Small intestine (tissue), 7 donors: Measurements from ENCODE around the gene NAPG. TPM values are rescaled to one million over a fixed set of nuclear protein-coding genes. Genes with fewer than 3 reads are reported as not detected.
"Not testable (repeated sequence)": the region's sequence is repeated elsewhere in the genome, so short reads cannot be mapped to it uniquely, and the experiment has no call there.

Experiments
- DNase-seq, 2 donors: peaks; one replicate each; pipeline versions ENCODE4 v3.0.0 to v3.0.0-alpha.2; 2013
- FAIRE-seq: peaks from 2 replicates; lab custom pipeline; 2012; peaks lifted over from hg19 to GRCh38; lab: Jason Lieb, UNC
- H3K27ac ChIP-seq, 3 donors: one replicate each; pipeline ENCODE4 v1.5.1; 2013; ENCODE audit warnings: low read length in 2 of 3, mild to moderate bottlenecking in 2 of 3, control low read depth in 1 of 3, inconsistent platforms in 1 of 3, low read depth in 1 of 3, moderate library complexity in 1 of 3
- H3K27me3 ChIP-seq, 3 donors: one replicate each; pipeline ENCODE4 v1.6.1; 2013; ENCODE audit warnings: low read length in 3 of 3, inconsistent platforms in 1 of 3; ENCODE audit not compliant: control insufficient read depth in 3 of 3, insufficient read depth in 3 of 3
- H3K36me3 ChIP-seq, 3 donors: one replicate each; pipeline ENCODE4 v1.6.1; 2013; ENCODE audit warnings: low read length in 3 of 3, inconsistent platforms in 1 of 3, low read depth in 1 of 3, mild to moderate bottlenecking in 1 of 3, moderate library complexity in 1 of 3; ENCODE audit not compliant: control insufficient read depth in 3 of 3, insufficient read depth in 2 of 3
- H3K4me1 ChIP-seq, 3 donors: one replicate each; pipeline ENCODE4 v1.6.1; 2013; ENCODE audit warnings: low read length in 2 of 3, inconsistent platforms in 1 of 3, low read depth in 1 of 3, mild to moderate bottlenecking in 1 of 3, moderate library complexity in 1 of 3; ENCODE audit not compliant: control insufficient read depth in 3 of 3, insufficient read depth in 2 of 3
- H3K4me3 ChIP-seq, 3 donors: one replicate each; pipeline ENCODE4 v1.5.1; 2013; ENCODE audit warnings: low read length in 3 of 3, control low read depth in 1 of 3, inconsistent platforms in 1 of 3, low read depth in 1 of 3, mild to moderate bottlenecking in 1 of 3, moderate library complexity in 1 of 3
- H3K9me3 ChIP-seq, 2 donors: one replicate each; pipeline ENCODE4 v1.6.1; 2013; ENCODE audit warnings: low read depth in 1 of 2, low read length in 1 of 2; ENCODE audit not compliant: control insufficient read depth in 2 of 2, insufficient read depth in 1 of 2
- WGBS, 3 donors: extraction: QIAGEN DNeasy Blood & Tissue Kit; methylation state at CpG; one replicate each; pipeline ENCODE4 v1.1.7; 2013; 5-methylcytosine and 5-hydroxymethylcytosine counted together
- polyA plus RNA-seq, 4 donors: library from polyadenylated mRNA; stranded (reverse) in 3 of 4; unstranded in 1 of 4; fragments of 200-250 nt in 3 of 4; fragments of 120-200 nt in 1 of 4; gene quantifications; one replicate each; pipeline versions ENCODE4 v1.2.1 to v1.2.3, GENCODE V29; 2013
- donor health status: healthy with polysubstance abuse.
- donor health status: control.
- donor health status: control.
- donor health status: Bipolar disorder and iron deficiency.
- donor health status: healthy.

Gene NAPG
- polyA plus RNA-seq, 4 donors: 11.1 to 24.1 (median 16.3) TPM

DNA sequence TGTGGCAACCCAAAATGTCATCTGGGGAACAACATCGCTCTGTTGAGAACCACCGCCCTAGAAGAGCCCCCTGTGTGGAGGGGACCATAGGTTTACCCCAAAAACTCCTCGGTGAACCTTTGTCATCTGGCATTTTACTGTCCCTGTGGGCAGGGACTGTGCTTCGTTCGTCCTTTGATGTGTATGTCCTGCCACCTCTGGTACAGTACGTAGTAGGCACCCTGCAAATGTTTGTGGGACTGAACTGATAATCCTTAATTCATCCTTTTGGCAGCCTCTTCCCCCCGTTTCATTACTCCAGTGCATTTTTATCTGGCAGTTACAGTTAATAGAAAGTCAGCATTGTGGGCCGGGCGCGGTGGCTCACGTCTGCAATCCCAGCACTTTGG is 728 bp downstream of the NAPG start:
- DNase-seq: peak in 1 of 2 donors; percentile 16

DNA sequence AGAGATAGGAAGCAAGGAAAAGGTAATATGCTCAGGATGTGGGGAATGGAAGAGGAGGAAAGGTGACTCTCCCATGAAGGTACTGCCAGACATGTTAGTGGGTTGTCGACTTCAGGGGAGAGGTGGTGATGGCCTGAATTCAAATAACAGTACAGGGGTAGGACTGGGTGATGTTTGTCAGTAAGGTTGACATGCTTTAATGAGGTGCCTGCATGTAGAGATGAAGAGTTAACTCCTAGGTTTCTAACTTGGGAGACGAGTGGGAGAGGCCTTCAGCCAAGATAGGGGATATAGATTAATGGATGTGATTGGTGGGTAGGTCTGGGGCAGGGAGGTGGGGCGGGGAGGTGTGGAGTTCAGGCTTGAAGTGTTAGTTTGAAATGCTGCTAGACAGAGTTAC is 2.6 kb downstream of the NAPG start:
- 57 to 74% (median 70%) methylated on average over 3 of the region's 3 CpGs for WGBS, 3 donors
- no peak for DNase-seq
- H3K9me3 ChIP-seq: no peaks in the 10 kb centered on the region

More for the DNA sequence above, 728 bp downstream of the NAPG start:
- Histone ChIP-seq H3K4me1 (peaks cover 3 to 7% (median 5%) of the 10 kb centered on the region in 3 donors), H3K9me3 (no peaks in the 10 kb centered on the region), H3K4me3 (peak overlapping the region; percentile 81 to 92 (median 92)), H3K27me3 (peaks cover 0 to 2% (median 0%) of the 10 kb centered on the region in 3 donors), H3K36me3 (no peaks in the 10 kb centered on the region), H3K27ac (peak overlapping the region; percentile 69 to 94 (median 91))
- 2 to 3% (median 2%) methylated on average over 10 to 11 of the region's 11 CpGs for WGBS, 3 donors
- FAIRE-seq: no peak

DNA sequence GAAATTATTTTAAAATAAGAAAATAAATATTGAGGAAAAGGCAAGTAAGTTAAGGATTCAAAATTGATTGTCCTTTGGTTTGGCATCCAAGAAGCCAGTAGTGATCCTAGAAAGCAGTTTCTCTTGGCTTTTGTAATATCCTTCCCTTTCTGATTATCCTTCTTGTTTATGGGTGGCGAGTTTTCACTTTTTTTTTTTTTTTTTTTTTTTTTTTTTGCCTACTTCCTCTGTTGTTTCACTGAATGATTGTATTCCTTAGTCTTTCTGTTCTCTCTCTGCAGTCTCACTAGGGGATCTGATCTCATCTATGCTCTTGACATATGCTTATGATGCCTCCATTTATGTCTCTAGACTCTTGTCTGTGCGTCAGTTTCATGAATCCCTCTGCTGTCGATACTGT is 4.2 kb downstream of the NAPG start:
- Histone ChIP-seq H3K36me3 (peaks cover 0 to 4% (median 1%) of the 10 kb centered on the region in 3 donors), H3K4me1 (peaks cover 3 to 7% (median 5%) of the 10 kb centered on the region in 3 donors), H3K27ac (no peak overlapping the region), H3K9me3 (no peaks in the 10 kb centered on the region), H3K27me3 (no peaks in the 10 kb centered on the region), H3K4me3 (no peak overlapping the region)
- 74 to 90% (median 79%) methylated on average over 3 of the region's 3 CpGs for WGBS, 3 donors
- FAIRE-seq (no peak), DNase-seq (no peak)

More for the DNA sequence above, 2.6 kb downstream of the NAPG start:
- Histone ChIP-seq H3K27me3 (no peaks in the 10 kb centered on the region), H3K36me3 (no peaks in the 10 kb centered on the region), H3K27ac (no peak overlapping the region), H3K4me1 (peaks cover 3 to 7% (median 5%) of the 10 kb centered on the region in 3 donors), H3K4me3 (no peak overlapping the region)
- FAIRE-seq: no peak

DNA sequence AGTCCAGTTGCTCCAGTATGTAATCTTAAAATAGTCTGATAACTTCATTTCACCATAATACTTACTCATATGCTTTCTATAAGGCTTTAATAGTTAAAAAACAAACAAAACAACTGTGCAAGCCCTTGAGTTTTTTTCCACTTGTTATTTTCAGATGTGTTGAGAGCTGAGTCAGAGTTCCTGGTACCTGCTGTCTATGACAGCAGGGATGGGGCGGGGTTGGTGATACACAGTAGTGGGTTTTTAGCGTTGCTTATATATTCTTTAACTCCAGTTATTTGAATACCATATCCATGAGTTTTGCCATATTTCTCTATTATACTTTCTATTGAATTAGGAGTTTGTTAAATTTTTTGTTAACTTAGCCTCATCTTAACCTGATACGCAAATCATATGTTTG is 5.0 kb downstream of the NAPG start:
- Histone ChIP-seq H3K27me3 (no peaks in the 10 kb centered on the region), H3K27ac (no peak overlapping the region), H3K4me3 (no peak overlapping the region), H3K36me3 (peaks cover 0 to 4% (median 1%) of the 10 kb centered on the region in 3 donors), H3K4me1 (peaks cover 3 to 7% (median 5%) of the 10 kb centered on the region in 3 donors), H3K9me3 (no peaks in the 10 kb centered on the region)
- FAIRE-seq: no peak
- 87 to 90% (median 87%) methylated on average over 3 of the region's 3 CpGs for WGBS, 3 donors
- DNase-seq: no peak

DNA sequence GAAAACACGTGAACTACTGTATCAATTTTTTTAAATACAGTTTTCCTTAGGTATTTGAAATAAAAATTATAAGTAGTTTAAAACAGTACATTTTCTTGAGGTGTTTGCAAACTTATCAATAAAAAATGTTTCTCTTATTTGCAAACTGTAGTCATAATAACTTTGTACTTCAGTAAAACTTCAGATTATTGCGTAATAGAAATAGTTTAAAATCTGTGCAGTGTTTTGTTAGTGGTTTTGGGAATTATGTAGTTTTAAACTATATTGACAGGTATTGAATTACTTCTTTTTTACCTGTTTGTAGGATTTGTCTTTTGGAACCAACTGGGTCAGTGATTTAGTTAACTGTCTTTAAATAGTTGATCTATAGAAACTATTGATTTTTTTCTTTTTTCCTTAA is 7.3 kb downstream of the NAPG start:
- no peak for DNase-seq
- Histone ChIP-seq H3K27ac (no peak overlapping the region), H3K4me3 (no peak overlapping the region), H3K36me3 (peaks cover 0 to 5% (median 1%) of the 10 kb centered on the region in 3 donors), H3K27me3 (no peaks in the 10 kb centered on the region), H3K9me3 (no peaks in the 10 kb centered on the region), H3K4me1 (no peaks in the 10 kb centered on the region)
- 95 to 99% (median 96%) methylated on average over 2 of the region's 2 CpGs for WGBS, 3 donors
- FAIRE-seq: no peak

DNA sequence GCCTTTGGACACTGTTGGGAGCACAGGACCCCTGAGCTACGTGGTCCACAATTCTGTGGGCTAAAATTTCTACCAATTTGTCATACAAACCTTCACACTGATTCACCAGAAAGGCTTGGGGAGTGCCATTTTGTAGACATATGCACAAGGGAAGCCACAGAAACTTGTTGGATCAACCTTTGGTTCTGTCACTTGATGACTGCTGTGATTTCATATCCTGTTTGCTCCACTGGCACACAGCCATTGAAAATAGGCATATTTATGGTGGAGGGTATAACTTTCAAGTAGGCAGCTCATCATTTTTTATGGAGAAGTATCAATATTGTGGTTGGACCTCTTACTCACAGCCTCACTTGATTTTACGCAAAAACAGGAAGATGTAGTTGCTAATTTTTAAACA is 10.5 kb downstream of the NAPG start:
- FAIRE-seq: no peak
- H3K27ac ChIP-seq: no peak overlapping the region
- peaks cover 2 to 9% (median 9%) of the 10 kb centered on the region in 3 donors for H3K36me3 ChIP-seq
- DNase-seq: no peak
- no peak overlapping the region for H3K4me3 ChIP-seq
- WGBS, 3 donors: 92 to 100% (median 96%) methylated on average over 2 of the region's 2 CpGs
- H3K27me3 ChIP-seq: no peaks in the 10 kb centered on the region
- no peaks in the 10 kb centered on the region for H3K4me1 ChIP-seq
- H3K9me3 ChIP-seq: no peaks in the 10 kb centered on the region

DNA sequence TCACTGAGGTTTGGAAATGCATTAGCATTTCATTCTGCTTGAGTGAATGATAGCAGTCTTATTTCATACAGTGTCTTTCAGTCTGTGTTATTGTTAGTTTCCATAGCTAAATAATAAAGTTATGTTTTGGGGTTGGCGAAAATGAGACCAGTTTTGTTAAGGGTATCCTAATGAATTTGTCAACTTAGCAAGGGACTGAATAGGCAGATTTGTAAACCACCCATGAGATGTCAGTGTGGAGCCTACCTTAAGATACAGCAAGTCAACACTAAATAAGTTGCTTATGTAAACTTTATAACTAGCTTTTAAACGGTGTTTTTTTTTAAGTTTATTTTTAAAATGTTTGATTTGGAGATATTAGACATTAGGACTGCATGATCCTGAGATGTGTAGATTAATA is 11.9 kb downstream of the NAPG start:
- Histone ChIP-seq H3K9me3 (no peaks in the 10 kb centered on the region), H3K27ac (no peak overlapping the region), H3K36me3 (peaks cover 2 to 17% (median 14%) of the 10 kb centered on the region in 3 donors), H3K4me3 (no peak overlapping the region), H3K4me1 (no peaks in the 10 kb centered on the region), H3K27me3 (no peaks in the 10 kb centered on the region)
- FAIRE-seq (no peak), DNase-seq (no peak)
- 66 to 73% (median 70%) methylated on average over 2 of the region's 2 CpGs for WGBS, 3 donors

DNA sequence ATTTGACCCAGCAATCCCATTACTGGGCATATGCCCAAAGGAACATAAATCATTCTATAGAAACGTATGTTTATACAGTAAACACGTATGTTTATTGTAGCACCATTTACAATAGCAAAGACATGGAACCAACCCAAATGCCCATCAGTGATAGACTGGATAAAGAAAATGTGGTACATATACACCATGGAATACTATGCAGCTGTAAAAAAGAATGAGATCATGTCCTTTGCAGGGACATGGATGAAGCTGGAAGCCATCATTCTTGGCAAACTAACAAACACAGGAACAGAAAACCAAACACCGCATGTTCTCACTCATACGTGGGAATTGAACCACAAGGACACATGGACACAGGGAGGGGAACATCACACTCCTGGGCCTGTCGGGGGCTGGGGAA is 13.3 kb downstream of the NAPG start:
- not testable (repeated sequence) for H3K9me3 ChIP-seq, H3K4me3 ChIP-seq, DNase-seq, FAIRE-seq, H3K4me1 ChIP-seq, H3K27ac ChIP-seq, H3K27me3 ChIP-seq
- H3K36me3 ChIP-seq: peaks cover 5 to 15% (median 14%) of the 10 kb centered on the region in 3 donors
- 93 to 99% (median 96%) methylated on average over 5 of the region's 5 CpGs for WGBS, 3 donors

DNA sequence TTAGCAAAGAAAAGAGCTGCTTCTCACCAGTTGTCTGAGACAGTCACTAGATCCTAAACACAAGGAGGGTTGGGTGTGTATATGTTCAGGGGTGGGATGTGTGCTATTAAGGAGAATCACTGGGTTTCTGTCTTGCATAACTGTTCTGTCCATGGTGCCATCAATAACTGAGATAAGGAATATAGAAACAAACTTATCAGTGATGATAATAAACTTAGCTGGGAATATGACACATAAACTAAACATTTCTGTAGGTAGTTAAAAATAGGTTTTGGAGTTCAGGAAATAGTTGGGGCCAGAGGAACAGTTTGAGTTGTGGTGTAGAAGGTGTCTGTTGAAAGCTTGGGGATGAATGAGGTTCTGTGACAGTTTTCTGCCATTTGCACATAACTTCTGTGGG is 17.4 kb downstream of the NAPG start:
- no peak overlapping the region for H3K27ac ChIP-seq
- no peaks in the 10 kb centered on the region for H3K4me1 ChIP-seq
- H3K9me3 ChIP-seq: no peaks in the 10 kb centered on the region
- H3K4me3 ChIP-seq: no peak overlapping the region
- DNase-seq: no peak
- no peaks in the 10 kb centered on the region for H3K27me3 ChIP-seq
- peaks cover 19 to 33% (median 23%) of the 10 kb centered on the region in 3 donors for H3K36me3 ChIP-seq
- FAIRE-seq: no peak
